Measurements from ENCODE around the gene DRD1. TPM values are rescaled to one million over a fixed set of nuclear protein-coding genes. Genes with fewer than 3 reads are reported as not detected.
"Not testable (repeated sequence)": the region's sequence is repeated elsewhere in the genome, so short reads cannot be mapped to it uniquely, and the experiment has no call there.

Gene DRD1
- total RNA-seq, 2 donors from 2014 or later, result not detected

DNA sequence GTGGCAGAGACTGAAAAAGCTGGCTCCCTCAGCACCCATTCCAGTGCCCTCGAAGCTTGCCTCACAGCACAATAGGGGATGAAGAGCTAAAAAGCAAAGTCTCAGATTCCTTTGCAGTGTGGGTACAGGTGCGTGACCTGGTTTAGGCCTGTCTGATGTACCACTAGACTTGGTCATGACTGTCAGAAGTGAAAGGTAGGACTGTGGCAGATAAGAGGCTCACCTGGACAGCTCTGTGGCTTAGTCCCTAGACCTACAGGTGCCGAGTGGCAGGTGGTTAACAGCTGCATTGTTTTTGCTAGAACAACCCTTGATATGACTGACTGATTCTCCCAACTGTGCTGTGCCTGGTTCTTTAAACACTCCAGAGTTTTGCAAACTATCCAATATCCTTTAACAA is 19.7 kb upstream of the DRD1 start:
- DNase-seq (ENCODE audit: low spot score), result no peak
- ATAC-seq, result no peak
- H3K27me3 Mint-ChIP-seq, result peaks cover 14 to 22% of the 10 kb centered on the region in 2 donors
- peaks cover 5 to 6% of the 10 kb centered on the region in 2 donors for H3K4me1 Mint-ChIP-seq (ENCODE audit: low read depth in 2 of 2)
- H3K4me3 Mint-ChIP-seq, result no peak overlapping the region
- H3K9me3 Mint-ChIP-seq, result no peaks in the 10 kb centered on the region
- H3K36me3 Mint-ChIP-seq, result no peaks in the 10 kb centered on the region
- H3K27ac Mint-ChIP-seq, result no peak overlapping the region

DNA sequence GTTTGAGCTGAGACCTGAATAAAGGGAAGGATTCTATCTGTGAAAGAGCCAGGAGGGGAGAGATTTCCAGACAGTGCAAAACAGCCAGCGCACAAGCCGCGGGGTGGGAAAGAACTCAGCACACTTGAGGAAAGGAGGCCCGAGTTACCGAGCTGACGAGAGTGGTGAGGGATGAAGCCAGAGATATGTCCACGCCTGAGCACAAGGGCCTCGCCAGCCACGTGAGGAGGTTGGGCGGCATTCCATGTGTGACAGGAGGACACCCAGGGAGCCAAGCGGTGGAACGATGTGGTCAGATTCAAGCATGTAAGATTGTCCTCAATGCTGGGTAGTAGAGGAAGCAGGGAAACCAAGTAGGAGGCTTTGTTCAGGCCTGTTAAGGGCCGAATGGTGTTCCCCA is 17.4 kb upstream of the DRD1 start:
- ATAC-seq, result no peak

DNA sequence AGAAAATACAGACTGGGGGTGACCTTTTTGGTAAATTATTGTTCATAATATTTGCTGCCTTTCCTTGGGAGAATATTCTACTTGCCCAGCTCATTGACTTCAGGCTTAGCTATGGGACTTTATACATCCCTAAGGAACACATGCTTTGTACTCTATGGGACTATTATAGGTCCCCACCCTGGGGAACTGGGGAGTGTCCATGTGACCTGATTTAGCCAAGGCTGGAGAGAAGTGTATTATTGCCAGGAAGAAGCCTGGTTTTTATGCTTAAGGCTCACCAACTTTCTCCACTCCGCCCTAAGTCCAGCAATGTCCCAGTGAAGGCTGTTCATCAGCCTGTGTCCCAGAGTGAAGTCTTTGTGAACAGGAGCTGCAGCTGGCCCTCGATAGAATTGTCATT is 16.6 kb upstream of the DRD1 start:
- H3K27ac Mint-ChIP-seq, result no peak overlapping the region
- peaks cover 6 to 9% of the 10 kb centered on the region in 2 donors for H3K4me1 Mint-ChIP-seq (ENCODE audit: low read depth in 2 of 2)
- H3K36me3 Mint-ChIP-seq, result no peaks in the 10 kb centered on the region

More for the DNA sequence above, 17.4 kb upstream of the DRD1 start:
- Mint-ChIP-seq H3K27me3 (peaks cover 9 to 15% of the 10 kb centered on the region in 2 donors), H3K4me3 (no peak overlapping the region), H3K27ac (no peak overlapping the region), H3K36me3 (no peaks in the 10 kb centered on the region), H3K9me3 (no peaks in the 10 kb centered on the region), H3K4me1 (ENCODE audit: low read depth in 2 of 2) (peaks cover 6 to 9% of the 10 kb centered on the region in 2 donors)
- no peak for DNase-seq (ENCODE audit: low spot score)

DNA sequence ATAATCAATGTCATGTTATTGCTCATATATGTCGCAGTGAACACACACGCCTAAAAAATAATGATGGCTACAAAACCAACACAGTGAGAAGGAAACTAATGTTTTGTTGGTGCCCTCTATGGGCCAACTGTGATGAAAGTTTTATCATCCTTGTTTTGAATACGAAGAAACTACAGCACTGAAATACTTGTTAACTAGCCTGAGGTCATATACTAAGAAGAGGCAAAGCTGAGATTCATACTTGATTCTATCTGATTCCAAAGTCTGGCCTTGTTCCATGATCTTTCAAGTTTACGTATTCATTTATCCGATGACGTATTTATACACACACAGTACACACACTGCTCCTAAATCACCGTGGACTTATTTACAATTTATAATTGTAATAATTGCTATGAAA is 16.1 kb upstream of the DRD1 start:
- Mint-ChIP-seq H3K27ac (no peak overlapping the region), H3K4me1 (ENCODE audit: low read depth in 2 of 2) (peaks cover 6 to 9% of the 10 kb centered on the region in 2 donors), H3K4me3 (no peak overlapping the region), H3K9me3 (no peaks in the 10 kb centered on the region), H3K36me3 (no peaks in the 10 kb centered on the region), H3K27me3 (peaks cover 16 to 20% of the 10 kb centered on the region in 2 donors)
- DNase-seq (ENCODE audit: low spot score) (no peak), ATAC-seq (no peak)

More for the DNA sequence above, 16.6 kb upstream of the DRD1 start:
- Mint-ChIP-seq H3K9me3 (no peaks in the 10 kb centered on the region), H3K4me3 (no peak overlapping the region), H3K27me3 (peaks cover 16% of the 10 kb centered on the region in 2 donors)
- DNase-seq (ENCODE audit: low spot score) (no peak), ATAC-seq (no peak)

DNA sequence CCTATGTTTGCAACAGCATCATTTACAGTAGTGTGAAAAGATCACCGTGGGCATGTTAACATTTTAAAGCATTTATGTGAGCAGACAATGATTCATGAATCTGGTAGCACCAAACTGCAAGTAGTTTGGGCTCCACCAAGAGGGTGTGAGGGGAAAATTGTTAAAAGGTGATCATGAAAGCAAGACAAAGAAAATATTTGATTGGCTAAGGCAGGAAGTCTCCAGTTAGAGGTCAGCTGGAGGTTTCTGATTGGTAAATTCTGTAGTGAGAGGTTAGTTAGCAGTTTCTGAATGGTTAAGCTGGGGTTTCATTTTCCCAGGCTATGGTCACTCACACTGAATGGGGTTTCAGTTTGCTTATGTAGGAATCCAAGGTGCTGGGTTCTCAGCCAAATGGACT is 13.5 kb upstream of the DRD1 start:
- Mint-ChIP-seq H3K4me3 (no peak overlapping the region), H3K9me3 (no peaks in the 10 kb centered on the region), H3K27me3 (peaks cover 31 to 44% of the 10 kb centered on the region in 2 donors), H3K4me1 (ENCODE audit: low read depth in 2 of 2) (peaks cover 0 to 4% of the 10 kb centered on the region in 2 donors), H3K36me3 (no peaks in the 10 kb centered on the region), H3K27ac (no peak overlapping the region)
- ATAC-seq (peak; percentile 65 to 82), DNase-seq (ENCODE audit: low spot score) (no peak)

DNA sequence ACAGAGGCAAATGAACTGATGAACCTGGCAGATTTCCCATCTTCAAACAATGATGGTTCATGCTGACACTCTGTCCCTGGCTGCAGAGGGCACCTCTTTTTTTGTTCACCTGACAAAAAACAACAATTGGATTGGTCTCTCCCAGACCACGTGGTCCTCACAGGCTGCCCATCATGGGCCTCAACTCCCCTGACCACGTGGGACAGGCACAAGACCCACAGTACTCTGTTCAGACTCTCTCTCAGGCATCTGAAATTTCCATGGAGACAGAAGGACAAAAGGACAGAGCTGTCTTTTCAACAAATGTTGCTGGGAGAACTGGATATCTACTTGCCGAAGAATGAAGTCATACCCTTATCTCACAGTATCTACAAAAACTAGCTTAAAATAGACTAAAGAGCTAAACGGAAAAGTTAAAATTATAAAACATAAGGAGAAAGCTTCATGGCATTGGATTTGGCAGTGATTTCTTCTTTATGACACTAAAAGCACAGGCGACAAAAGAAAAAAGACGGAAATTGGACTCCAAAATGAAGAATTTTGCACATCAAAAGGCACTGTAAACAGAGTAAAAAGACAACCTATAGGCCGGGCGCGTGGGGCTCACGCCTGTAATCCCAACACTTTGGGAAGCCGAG is 12.2 kb upstream of the DRD1 start:
- Mint-ChIP-seq H3K27me3 (peaks cover 35 to 52% of the 10 kb centered on the region in 2 donors), H3K4me3 (no peak overlapping the region), H3K4me1 (ENCODE audit: low read depth in 2 of 2) (peaks cover 0 to 4% of the 10 kb centered on the region in 2 donors), H3K27ac (no peak overlapping the region), H3K9me3 (no peaks in the 10 kb centered on the region), H3K36me3 (no peaks in the 10 kb centered on the region)
- DNase-seq (ENCODE audit: low spot score) (no peak), ATAC-seq (no peak)

DNA sequence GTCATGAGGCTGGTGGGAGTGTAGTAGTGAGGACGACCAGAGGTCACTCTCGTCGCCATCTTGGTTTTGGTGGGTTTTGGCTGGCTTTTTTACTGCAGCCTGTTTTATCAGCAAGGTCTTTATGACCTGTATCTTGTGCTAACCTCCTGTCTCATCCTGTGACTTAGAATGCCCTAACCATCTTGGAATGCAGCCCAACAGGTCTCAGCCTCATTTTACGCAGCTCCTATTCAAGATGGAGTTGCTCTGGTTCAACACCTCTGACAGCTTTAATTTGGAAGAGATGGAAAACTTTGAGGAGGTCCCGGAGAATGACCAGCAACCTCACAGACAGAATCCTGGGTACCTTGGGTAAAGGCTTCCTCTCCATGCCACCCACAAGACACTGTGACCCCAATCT is 10.4 kb upstream of the DRD1 start:
- not testable (repeated sequence) for H3K27ac Mint-ChIP-seq; H3K36me3 Mint-ChIP-seq; H3K9me3 Mint-ChIP-seq; H3K4me1 Mint-ChIP-seq (ENCODE audit: low read depth in 2 of 2); DNase-seq (ENCODE audit: low spot score); H3K4me3 Mint-ChIP-seq; ATAC-seq
- H3K27me3 Mint-ChIP-seq, result peaks cover 43 to 71% of the 10 kb centered on the region in 2 donors

DNA sequence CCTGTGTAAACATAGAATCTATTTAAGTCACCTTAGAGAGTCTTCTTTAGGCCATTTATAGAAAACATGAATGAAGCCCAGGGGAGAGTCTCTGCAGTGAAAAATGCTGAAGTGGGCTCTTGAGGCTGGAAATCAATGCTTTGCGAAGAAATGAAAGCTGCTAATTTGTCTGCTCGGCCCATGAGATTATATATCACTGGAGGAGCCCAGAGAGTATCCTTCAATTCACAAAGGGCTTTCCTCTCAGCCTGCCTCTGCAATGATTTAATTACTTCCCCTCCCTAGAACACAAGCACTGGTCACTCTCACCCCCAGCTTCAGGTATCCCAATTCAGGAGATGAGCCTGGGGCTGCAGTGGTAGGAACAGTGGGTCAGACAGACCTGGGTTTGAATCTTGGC is 8.2 kb upstream of the DRD1 start:
- ATAC-seq (no peak), DNase-seq (ENCODE audit: low spot score) (no peak)
- H3K4me3 Mint-ChIP-seq, result no peak overlapping the region
- no peaks in the 10 kb centered on the region for H3K4me1 Mint-ChIP-seq (ENCODE audit: low read depth in 2 of 2)
- no peaks in the 10 kb centered on the region for H3K9me3 Mint-ChIP-seq
- H3K36me3 Mint-ChIP-seq, result no peaks in the 10 kb centered on the region
- no peak overlapping the region for H3K27ac Mint-ChIP-seq
- H3K27me3 Mint-ChIP-seq, result peaks cover 51 to 86% of the 10 kb centered on the region in 2 donors

DNA sequence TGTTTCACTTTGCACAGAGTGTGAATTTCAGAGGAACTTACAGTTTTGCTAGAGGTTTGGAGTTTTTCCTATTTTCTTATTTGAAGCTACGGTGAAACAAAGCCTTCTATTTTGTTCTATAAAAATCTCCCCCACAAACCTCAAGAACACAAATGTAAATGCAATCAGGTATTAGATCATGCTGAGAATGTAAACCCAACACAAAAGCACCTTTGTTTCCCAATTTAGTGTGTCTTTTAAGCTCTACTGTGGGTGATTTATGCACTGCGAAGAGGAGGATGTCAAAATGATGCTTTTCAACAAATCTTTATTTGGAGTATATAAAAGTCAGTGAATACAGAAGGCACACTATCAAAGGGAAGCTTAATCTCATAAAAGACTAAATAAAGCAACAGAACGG is 4.3 kb upstream of the DRD1 start:
- Mint-ChIP-seq H3K4me1 (ENCODE audit: low read depth in 2 of 2) (peaks cover 0 to 5% of the 10 kb centered on the region in 2 donors), H3K27me3 (peaks cover 49 to 77% of the 10 kb centered on the region in 2 donors), H3K27ac (no peak overlapping the region), H3K36me3 (no peaks in the 10 kb centered on the region), H3K9me3 (no peaks in the 10 kb centered on the region), H3K4me3 (no peak overlapping the region)
- no peak for DNase-seq (ENCODE audit: low spot score)
- no peak for ATAC-seq

DNA sequence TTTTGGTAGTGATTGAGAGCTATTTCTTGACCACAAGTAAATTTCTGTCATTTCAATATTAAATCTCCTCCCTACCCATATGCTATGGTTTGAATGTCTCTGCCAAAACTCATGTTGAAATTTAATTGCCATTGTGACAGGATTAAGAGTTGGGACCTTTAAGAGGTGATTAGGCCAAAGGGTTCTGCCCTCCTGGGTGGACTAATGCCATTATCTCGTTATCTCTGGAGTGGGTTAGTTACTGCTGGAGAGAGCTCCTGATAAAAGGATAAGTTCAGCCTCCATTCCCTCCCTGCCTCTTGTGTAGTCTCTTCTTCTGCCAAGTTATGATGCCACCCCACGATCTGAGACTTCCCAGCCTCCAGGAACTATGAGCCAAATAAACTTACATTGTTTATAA is 3.6 kb upstream of the DRD1 start:
- Mint-ChIP-seq H3K4me1 (ENCODE audit: low read depth in 2 of 2) (peaks cover 0 to 5% of the 10 kb centered on the region in 2 donors), H3K4me3 (no peak overlapping the region), H3K36me3 (no peaks in the 10 kb centered on the region), H3K9me3 (no peaks in the 10 kb centered on the region), H3K27ac (no peak overlapping the region), H3K27me3 (peaks cover 46 to 76% of the 10 kb centered on the region in 2 donors)
- DNase-seq (ENCODE audit: low spot score), result no peak
- ATAC-seq, result no peak

DNA sequence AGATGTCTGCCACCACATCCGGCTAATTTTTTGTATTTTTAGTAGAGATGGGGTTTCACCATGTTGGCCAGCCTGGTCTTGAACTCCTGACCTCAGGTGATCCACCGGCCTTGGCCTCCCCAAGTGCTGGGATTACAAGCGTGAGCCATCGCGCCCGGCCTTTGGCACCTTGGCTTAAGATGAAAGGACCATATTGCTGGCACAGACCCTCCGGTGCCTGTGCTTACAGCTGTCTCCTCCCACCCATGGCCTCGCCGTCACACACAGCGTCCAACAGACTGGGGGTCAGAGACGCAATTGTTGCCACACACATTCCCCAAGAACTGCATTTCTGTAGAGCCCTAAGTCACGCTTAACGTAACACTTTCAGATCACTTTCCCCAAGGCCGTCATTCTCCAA is 2.4 kb upstream of the DRD1 start:
- not testable (repeated sequence) for H3K4me1 Mint-ChIP-seq (ENCODE audit: low read depth in 2 of 2); H3K36me3 Mint-ChIP-seq; H3K9me3 Mint-ChIP-seq; H3K4me3 Mint-ChIP-seq; DNase-seq (ENCODE audit: low spot score); ATAC-seq; H3K27ac Mint-ChIP-seq
- H3K27me3 Mint-ChIP-seq, result peaks cover 54 to 79% of the 10 kb centered on the region in 2 donors

DNA sequence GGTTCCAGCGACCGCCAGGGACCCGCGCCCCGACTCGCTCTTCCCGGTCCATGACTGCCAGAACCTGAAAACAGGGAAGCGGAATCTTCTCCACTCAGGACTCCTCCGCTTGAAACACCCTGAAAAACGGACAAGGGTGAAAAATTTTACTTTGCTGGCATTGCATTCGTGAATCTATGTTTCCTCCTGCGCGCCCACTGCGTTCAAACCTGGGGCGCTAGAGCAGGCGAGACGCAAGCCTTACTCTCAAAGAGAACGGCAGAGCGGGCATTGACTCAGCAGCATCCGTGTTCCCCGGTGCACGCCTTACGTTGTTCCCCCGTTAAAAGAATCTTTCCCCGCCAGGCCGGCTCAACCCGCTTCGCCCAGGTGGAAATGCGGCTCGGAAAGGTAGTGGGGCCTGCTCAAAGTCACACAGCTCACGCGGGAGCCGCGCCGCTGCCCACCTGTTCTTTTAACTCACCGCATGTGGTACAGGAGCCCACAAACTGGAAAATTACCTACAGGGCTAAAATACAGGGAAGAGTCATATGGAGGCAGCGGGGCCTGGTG is 999 bp upstream of the DRD1 start:
- peak overlapping the region; percentile 39 for H3K4me3 Mint-ChIP-seq
- no peaks in the 10 kb centered on the region for H3K9me3 Mint-ChIP-seq
- DNase-seq (ENCODE audit: low spot score) (no peak), ATAC-seq (no peak)
- no peaks in the 10 kb centered on the region for H3K36me3 Mint-ChIP-seq
- H3K27me3 Mint-ChIP-seq, result peaks cover 51 to 73% of the 10 kb centered on the region in 2 donors
- no peak overlapping the region for H3K27ac Mint-ChIP-seq
- peaks cover 0 to 5% of the 10 kb centered on the region in 2 donors for H3K4me1 Mint-ChIP-seq (ENCODE audit: low read depth in 2 of 2)

DNA sequence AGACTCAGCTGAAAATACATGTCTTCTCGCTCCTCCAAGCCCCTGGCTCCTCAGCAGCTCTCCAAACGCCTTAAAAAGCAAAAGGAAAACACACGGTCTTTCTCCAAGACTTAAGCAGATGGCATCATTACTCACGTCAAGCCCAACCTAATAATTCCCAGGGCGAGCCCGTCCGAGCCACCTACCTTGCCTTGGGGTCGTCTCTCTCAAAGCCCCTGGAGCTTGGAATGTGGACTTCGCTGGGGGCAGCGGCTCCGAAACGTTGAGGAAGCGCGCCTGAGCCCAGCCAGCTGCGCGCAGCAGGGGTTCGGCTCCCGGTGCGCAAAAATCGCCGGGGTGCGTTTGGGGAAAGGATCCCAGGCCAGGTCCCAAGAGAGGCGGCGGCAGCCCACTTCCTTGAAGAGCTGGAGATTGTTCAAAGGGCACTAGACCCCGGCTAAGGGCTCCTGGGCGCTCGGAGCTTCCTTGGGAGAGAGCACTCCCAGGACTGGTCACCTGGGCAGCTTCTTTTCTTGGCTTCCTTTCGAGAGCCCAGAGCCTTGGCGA is 395 bp downstream of the DRD1 start:
- Mint-ChIP-seq H3K9me3 (no peaks in the 10 kb centered on the region), H3K4me3 (no peak overlapping the region), H3K36me3 (no peaks in the 10 kb centered on the region), H3K27ac (no peak overlapping the region), H3K4me1 (ENCODE audit: low read depth in 2 of 2) (peaks cover 0 to 5% of the 10 kb centered on the region in 2 donors), H3K27me3 (peaks cover 48 to 59% of the 10 kb centered on the region in 2 donors)
- no peak for ATAC-seq
- no peak for DNase-seq (ENCODE audit: low spot score)

DNA sequence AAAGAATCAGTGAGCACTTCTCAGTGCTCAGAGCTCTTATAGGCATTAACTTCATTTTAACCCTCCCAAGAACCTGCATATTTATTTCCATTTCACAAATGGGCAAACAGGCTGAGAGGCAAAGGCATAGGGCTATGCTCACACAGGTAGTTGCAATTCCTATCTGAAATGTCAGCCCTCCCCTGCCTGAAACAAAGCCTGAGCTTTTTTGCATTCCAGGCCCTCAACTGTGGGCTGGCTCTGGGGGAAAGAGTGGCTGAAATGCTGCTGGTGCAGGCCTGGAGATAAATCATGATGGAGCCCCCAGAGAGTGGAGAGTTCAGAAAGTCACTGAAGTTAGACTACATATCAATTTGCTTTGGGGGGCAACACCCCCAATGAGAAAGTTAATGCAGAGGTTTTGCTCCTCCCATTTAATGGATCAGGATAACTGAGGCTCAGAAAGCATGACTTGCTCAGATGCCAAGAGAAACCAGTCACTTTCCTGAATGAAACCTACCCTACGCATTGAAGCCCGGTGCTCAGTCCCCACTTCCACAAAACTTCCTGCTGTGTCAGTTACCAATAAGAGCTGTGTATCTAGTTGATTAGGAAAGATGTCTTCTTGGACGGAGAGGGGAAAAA is 5.6 kb downstream of the DRD1 start:
- H3K4me3 Mint-ChIP-seq, result no peak overlapping the region
- H3K27me3 Mint-ChIP-seq, result peaks cover 40 to 67% of the 10 kb centered on the region in 2 donors

More for the DNA sequence above, 5.6 kb downstream of the DRD1 start:
- H3K4me1 Mint-ChIP-seq (ENCODE audit: low read depth in 2 of 2), result no peaks in the 10 kb centered on the region
- no peaks in the 10 kb centered on the region for H3K9me3 Mint-ChIP-seq
- DNase-seq (ENCODE audit: low spot score), result no peak
- H3K27ac Mint-ChIP-seq, result no peak overlapping the region
- no peak for ATAC-seq
- no peaks in the 10 kb centered on the region for H3K36me3 Mint-ChIP-seq
